Loucy (cell line): ENCODE results near the gene KIF4A.

Experiments used
- H2AFZ ChIP-seq: fragments of 200-600 bp; sonication (generic); 2 replicates; pipeline ENCODE4 v1.6.0; 2016; ENCODE audit warnings: antibody characterized with exemption, mild to moderate bottlenecking, low read length, moderate library complexity
- H3F3A ChIP-seq: fragments of 200-600 bp; 2 replicates; pipeline ENCODE4 v1.6.0; 2016; ENCODE audit warnings: antibody characterized with exemption, low read depth, mild to moderate bottlenecking
- H3K27me3 ChIP-seq: fragments of 200-600 bp; sonication (generic); 2 replicates; pipeline ENCODE4 v1.6.1; 2014; ENCODE audit warnings: low read length, mild to moderate bottlenecking; ENCODE audit not compliant: insufficient read depth, poor library complexity, severe bottlenecking
- H3K36me3 ChIP-seq: fragments of 200-600 bp; sonication (generic); 2 replicates; pipeline ENCODE4 v1.6.1; 2016; ENCODE audit warnings: low read length; ENCODE audit not compliant: insufficient read depth
- H3K4me1 ChIP-seq: fragments of 200-600 bp; sonication (generic); 2 replicates; pipeline ENCODE4 v1.5.1; 2014; ENCODE audit warnings: low read length, mild to moderate bottlenecking; ENCODE audit not compliant: insufficient read depth, poor library complexity, severe bottlenecking
- H3K4me2 ChIP-seq: fragments of 200-600 bp; sonication (generic); 2 replicates; pipeline ENCODE4 v1.6.0; 2014; ENCODE audit warnings: antibody characterized with exemption, low read length, low read depth, mild to moderate bottlenecking; ENCODE audit not compliant: poor library complexity, severe bottlenecking
- H3K4me3 ChIP-seq: fragments of 200-600 bp; sonication (generic); 2 replicates; pipeline ENCODE4 v1.5.1; 2014; ENCODE audit warnings: low read length, mild to moderate bottlenecking, mixed read lengths; ENCODE audit not compliant: poor library complexity, severe bottlenecking
- H3K79me2 ChIP-seq: fragments of 200-600 bp; sonication (generic); 2 replicates; pipeline ENCODE4 v1.6.1; 2014; ENCODE audit warnings: low read length; ENCODE audit not compliant: insufficient read depth
- H3K9ac ChIP-seq: fragments of 200-600 bp; sonication (generic); 2 replicates; pipeline ENCODE4 v1.6.0; 2014; ENCODE audit warnings: mild to moderate bottlenecking, low read depth, low read length, moderate library complexity; ENCODE audit not compliant: poor library complexity, severe bottlenecking
- H3K9me2 ChIP-seq: fragments of 200-600 bp; sonication (generic); replicated peaks from 2 replicates; pipeline ENCODE4 v1.6.1; 2016; ENCODE audit warnings: low read depth, low read length, mixed read lengths
- H3K9me3 ChIP-seq: fragments of 200-600 bp; sonication (generic); 2 replicates; pipeline ENCODE4 v1.6.1; 2014; ENCODE audit warnings: mild to moderate bottlenecking, antibody characterized with exemption, low read length, low read depth; ENCODE audit not compliant: insufficient read depth
- H4K20me1 ChIP-seq: fragments of 200-600 bp; sonication (generic); 2 replicates; pipeline ENCODE4 v1.6.0; 2014; ENCODE audit warnings: antibody characterized with exemption, low read length, mild to moderate bottlenecking; ENCODE audit not compliant: insufficient read depth, poor library complexity, severe bottlenecking
- CTCF ChIP-seq: fragments of 200-600 bp; sonication (generic); conservative IDR thresholded peaks from 2 replicates; pipeline ENCODE4 v1.5.1; 2014; ENCODE audit warnings: mild to moderate bottlenecking, antibody characterized with exemption, low read length
- EZH2phosphoT487 ChIP-seq: fragments of 200-600 bp; IDR thresholded peaks from 2 replicates; pipeline ENCODE4 v1.6.1; 2018; ENCODE audit warnings: antibody characterized with exemption, mild to moderate bottlenecking, moderate library complexity, borderline replicate concordance

KIF4A gene

GRCh38 chrX:70453024-70453618, 163.2 kb downstream of the KIF4A start:
- H2AFZ ChIP-seq = 0 out of 2 replicates have a peak overlapping the region, but pooled peaks have one; percentile 89
- H4K20me1 ChIP-seq = peaks cover 7% of the 10 kb centered on the region
- no peaks in the 10 kb centered on the region for H3K36me3 ChIP-seq
- no peaks in the 10 kb centered on the region for H3K9me2 ChIP-seq
- TF ChIP-seq CTCF = no peak
- no peak for TF ChIP-seq EZH2phosphoT487
- peak overlapping the region; percentile 78 for H3K9ac ChIP-seq
- no peaks in the 10 kb centered on the region for H3K27me3 ChIP-seq
- H3K4me3 ChIP-seq = peak overlapping the region; percentile 82
- peak overlapping the region; percentile 73 for H3K4me2 ChIP-seq
- no peaks in the 10 kb centered on the region for H3F3A ChIP-seq
- H3K79me2 ChIP-seq = peaks cover 30% of the 10 kb centered on the region
- no peaks in the 10 kb centered on the region for H3K9me3 ChIP-seq
- peaks cover 35% of the 10 kb centered on the region for H3K4me1 ChIP-seq

GRCh38 chrX:70454441-70455365, 164.8 kb downstream of the KIF4A start:
- TF ChIP-seq EZH2phosphoT487 (no peak), CTCF (peak; percentile 79)
- H3K4me3 ChIP-seq = peak overlapping the region; percentile 84
- H2AFZ ChIP-seq = peak overlapping the region; percentile 90
- H4K20me1 ChIP-seq = peaks cover 21% of the 10 kb centered on the region
- H3K4me2 ChIP-seq = peak overlapping the region; percentile 82
- no peaks in the 10 kb centered on the region for H3K9me2 ChIP-seq
- H3K9me3 ChIP-seq = no peaks in the 10 kb centered on the region
- peaks cover 41% of the 10 kb centered on the region for H3K79me2 ChIP-seq
- H3K9ac ChIP-seq = peak overlapping the region; percentile 86
- no peaks in the 10 kb centered on the region for H3F3A ChIP-seq
- H3K36me3 ChIP-seq = no peaks in the 10 kb centered on the region
- H3K27me3 ChIP-seq = no peaks in the 10 kb centered on the region
- H3K4me1 ChIP-seq = peaks cover 35% of the 10 kb centered on the region

GRCh38 chrX:70455366-70456202, 165.7 kb downstream of the KIF4A start:
- Histone ChIP-seq H4K20me1 (peaks cover 21% of the 10 kb centered on the region), H3K4me1 (peaks cover 35% of the 10 kb centered on the region), H3K9me3 (no peaks in the 10 kb centered on the region), H2AFZ (peak overlapping the region; percentile 69), H3K4me3 (peak overlapping the region; percentile 84), H3K4me2 (peak overlapping the region; percentile 82), H3K9ac (peak overlapping the region; percentile 86), H3K9me2 (no peaks in the 10 kb centered on the region), H3K36me3 (no peaks in the 10 kb centered on the region; the same call in 1 of the 2 replicates), H3K27me3 (no peaks in the 10 kb centered on the region), H3F3A (no peaks in the 10 kb centered on the region), H3K79me2 (peaks cover 41% of the 10 kb centered on the region)
- TF ChIP-seq CTCF (no peak), EZH2phosphoT487 (no peak)
